HG03558 (cell line): Measurements from ENCODE around the gene NBPF1.
"Not testable (repeated sequence)": the region's sequence is repeated elsewhere in the genome, so short reads cannot be mapped to it uniquely, and the experiment has no call there.

Experiments
- ATAC-seq: cut with Tn5 transposase; IDR thresholded peaks from one replicate; pipeline ENCODE4 v1.9.1; 2021; ENCODE audit warnings: moderate number of reproducible peaks; ENCODE audit not compliant: unreplicated experiment; ENCODE audit errors: extremely low read depth

NBPF1 gene

GRCh38 chr1:16608838-16609560, 4.4 kb downstream of the NBPF1 start:
- no peak for ATAC-seq

- not testable (repeated sequence) for ATAC-seq
These were observed 5.2 kb downstream of the NBPF1 start for GRCh38 chr1:16607853-16608815.

GRCh38 chr1:16607433-16607851, 5.9 kb downstream of the NBPF1 start:
- no peak for ATAC-seq

- ATAC-seq: not testable (repeated sequence)
These were observed 6.5 kb downstream of the NBPF1 start for GRCh38 chr1:16606666-16607432.

- ATAC-seq: no peak
These were observed 7.5 kb downstream of the NBPF1 start for GRCh38 chr1:16605532-16606505.

GRCh38 chr1:16605213-16605525, 8.2 kb downstream of the NBPF1 start:
- ATAC-seq: no peak

GRCh38 chr1:16604514-16605212, 8.7 kb downstream of the NBPF1 start:
- not testable (repeated sequence) for ATAC-seq

- not testable (repeated sequence) for ATAC-seq
These were observed 9.7 kb downstream of the NBPF1 start for GRCh38 chr1:16603623-16604022.

- not testable (repeated sequence) for ATAC-seq
These were observed 10.9 kb downstream of the NBPF1 start for GRCh38 chr1:16602336-16603011.

GRCh38 chr1:16600855-16601786, 12.2 kb downstream of the NBPF1 start:
- ATAC-seq: not testable (repeated sequence)

GRCh38 chr1:16599326-16599725, 14.0 kb downstream of the NBPF1 start:
- not testable (repeated sequence) for ATAC-seq

- not testable (repeated sequence) for ATAC-seq
These were observed 18.1 kb downstream of the NBPF1 start for GRCh38 chr1:16595216-16595615.

GRCh38 chr1:16591845-16592244, 21.5 kb downstream of the NBPF1 start:
- not testable (repeated sequence) for ATAC-seq

GRCh38 chr1:16588081-16588480, 25.3 kb downstream of the NBPF1 start:
- not testable (repeated sequence) for ATAC-seq

GRCh38 chr1:16587639-16588038, 25.7 kb downstream of the NBPF1 start:
- ATAC-seq: not testable (repeated sequence)

GRCh38 chr1:16565324-16565723, 48.0 kb downstream of the NBPF1 start:
- ATAC-seq: not testable (repeated sequence)

- not testable (repeated sequence) for ATAC-seq
These were observed 52.3 kb downstream of the NBPF1 start for GRCh38 chr1:16561035-16561434.
